GM12891 (cell line): Measurements from ENCODE around the gene DMD.

Source experiments
- POLR2A ChIP-seq: IDR thresholded peaks from 2 replicates; pipeline ENCODE4 v1.6.1; 2011; ENCODE audit warnings: low read depth, low read length, control low read depth
- SPI1 ChIP-seq: IDR thresholded peaks from 2 replicates; pipeline ENCODE4 v1.6.1; 2011; ENCODE audit warnings: low read depth, low read length, control low read depth

- TF ChIP-seq POLR2A, result no peak
- TF ChIP-seq SPI1, result no peak
Observed at GRCh38 chrX:31166416-31166815, 2044.9 kb downstream of the DMD start.
